GM21786 (cell line): ENCODE data around the gene MCOLN2.
"Not testable (repeated sequence)": the region's sequence is repeated elsewhere in the genome, so short reads cannot be mapped to it uniquely, and the experiment has no call there.

ENCODE experiments used
- ATAC-seq: cut with Tn5 transposase; IDR thresholded peaks from one replicate; pipeline ENCODE4 v1.9.1; 2021; ENCODE audit not compliant: unreplicated experiment

The MCOLN2 gene

DNA sequence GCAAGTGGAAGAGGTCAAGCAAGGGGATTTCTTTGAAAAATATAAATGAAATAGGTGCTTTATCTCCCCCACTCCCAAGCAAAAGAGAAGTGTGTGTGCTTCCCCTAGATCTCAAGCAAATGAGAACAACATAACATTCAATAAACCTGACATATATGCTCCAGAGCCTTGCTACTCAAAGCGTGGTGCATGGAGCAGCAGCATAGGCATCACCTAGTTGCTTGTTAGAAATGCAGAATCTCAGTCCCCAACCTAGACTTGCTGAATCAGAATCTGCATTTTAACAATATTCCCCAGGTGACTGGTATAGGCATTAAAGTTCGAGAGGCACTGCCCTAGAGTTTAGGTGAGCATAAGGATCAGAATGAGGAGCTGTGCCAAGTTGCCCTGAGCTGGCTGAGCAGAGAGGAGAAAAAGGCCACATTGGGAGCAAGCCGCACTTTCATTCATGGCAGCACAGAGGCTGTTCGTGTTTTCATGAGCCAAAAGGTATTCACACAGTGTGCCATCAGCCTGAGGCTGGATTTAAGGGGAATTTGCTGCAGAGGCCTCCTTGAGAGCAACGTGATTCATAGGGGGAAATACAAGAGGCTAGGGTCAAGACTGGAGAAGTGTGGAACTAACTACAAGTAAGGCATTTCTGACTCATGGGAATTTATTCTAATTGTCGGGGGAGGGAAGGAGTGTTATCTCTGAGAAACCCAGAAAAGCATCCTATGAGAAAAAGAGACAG is 89.7 kb downstream of the MCOLN2 start:
- ATAC-seq = no peak

GRCh38 chr1:84902727-84903126 is 94.2 kb downstream of the MCOLN2 start:
- not testable (repeated sequence) for ATAC-seq

GRCh38 chr1:84899969-84900368 is 96.9 kb downstream of the MCOLN2 start:
- no peak for ATAC-seq

DNA sequence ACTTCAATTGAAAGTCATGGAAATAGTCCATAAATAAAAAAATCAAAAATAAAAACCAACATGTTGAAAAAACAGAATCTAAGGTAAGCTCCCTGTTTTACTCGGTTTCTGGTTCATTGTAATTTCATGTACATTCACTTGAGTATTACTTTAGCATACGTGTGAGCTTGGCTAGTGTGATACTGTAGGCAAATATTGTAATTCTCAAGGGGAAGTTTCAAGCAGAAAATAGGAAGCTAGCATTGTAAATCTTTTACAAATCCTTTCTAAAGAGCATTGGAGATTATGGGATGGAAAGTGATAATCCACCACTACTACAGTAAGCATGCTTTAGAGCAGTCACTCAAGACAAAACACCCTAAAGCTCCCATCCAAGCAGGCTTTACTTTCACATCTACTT is 100.6 kb downstream of the MCOLN2 start:
- ATAC-seq = no peak

DNA sequence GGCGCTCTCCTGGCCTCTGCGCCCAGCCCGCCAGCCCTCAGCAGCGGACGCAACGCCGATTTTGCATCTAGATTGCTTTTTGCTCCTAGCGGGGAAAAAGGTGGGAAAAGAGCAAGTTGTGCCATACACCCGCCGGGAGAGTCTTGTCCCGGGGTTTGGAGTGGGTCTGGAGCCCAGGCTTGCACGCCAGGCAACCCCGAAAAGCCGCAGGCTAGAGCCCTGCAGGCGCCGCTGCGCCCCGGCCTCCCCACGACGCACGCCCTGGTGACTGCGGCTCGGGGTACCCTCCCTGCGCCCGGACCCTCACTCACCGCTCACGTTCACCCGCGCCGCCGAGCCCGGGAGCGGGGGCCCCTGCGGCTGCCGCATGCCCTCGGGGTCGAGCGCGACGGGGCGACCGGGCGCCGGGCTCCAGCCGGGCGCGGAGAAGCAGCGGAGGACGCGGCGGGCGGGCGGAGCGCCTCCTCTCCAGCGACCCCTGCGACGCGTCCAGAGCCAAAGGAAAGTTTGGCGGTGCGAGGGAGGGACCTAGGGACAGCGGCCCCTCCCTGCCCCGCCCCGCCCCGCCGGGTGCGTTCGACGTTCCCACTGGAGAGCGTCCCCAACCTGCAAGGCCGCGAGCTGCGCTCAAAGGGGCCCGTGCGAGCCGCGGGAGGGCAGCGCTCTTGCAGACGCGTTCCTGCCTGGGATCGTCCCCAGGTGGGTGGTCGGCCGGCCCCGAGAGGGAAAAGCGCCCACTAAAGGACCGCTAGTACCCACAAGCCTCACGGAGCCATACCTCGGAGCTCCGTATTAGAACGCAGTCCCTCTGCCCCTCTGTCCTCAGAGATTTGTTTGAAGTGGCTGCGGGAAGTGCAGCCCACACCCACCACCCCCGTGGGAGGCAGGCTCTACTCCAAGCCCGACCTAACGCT is 104.0 kb downstream of the MCOLN2 start, which contains the start of gene LPAR3:
LPAR3 (minus strand) TSS at position 502 of the 914 bp plus-strand sequence. CDS start 27,086 bp downstream, outside the sequence.
- no peak for ATAC-seq

- no peak for ATAC-seq
Measured at GRCh38 chr1:84890566-84890965, 106.3 kb downstream of the MCOLN2 start.

DNA sequence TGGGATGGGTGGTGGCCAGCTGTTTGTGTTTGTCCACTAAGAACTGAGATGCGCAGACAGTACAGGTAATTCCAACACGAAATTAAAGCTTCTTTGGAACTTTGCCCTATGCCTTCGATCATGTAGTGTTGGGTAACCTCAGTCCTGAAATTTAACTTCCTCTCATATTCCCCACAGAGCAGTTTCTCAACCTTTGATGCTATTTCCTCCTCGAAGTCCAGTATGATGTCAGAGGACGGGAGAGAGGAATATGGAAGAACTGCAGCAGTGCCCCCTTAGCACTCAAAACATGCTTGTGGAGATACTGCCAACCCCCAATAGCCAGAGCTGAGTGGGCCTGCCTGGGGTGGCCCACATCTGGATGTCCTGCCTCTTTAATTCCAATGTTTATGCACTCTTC is 107.5 kb downstream of the MCOLN2 start:
- ATAC-seq = no peak

- no peak for ATAC-seq
Measured at GRCh38 chr1:84888753-84889152, 108.2 kb downstream of the MCOLN2 start.

DNA sequence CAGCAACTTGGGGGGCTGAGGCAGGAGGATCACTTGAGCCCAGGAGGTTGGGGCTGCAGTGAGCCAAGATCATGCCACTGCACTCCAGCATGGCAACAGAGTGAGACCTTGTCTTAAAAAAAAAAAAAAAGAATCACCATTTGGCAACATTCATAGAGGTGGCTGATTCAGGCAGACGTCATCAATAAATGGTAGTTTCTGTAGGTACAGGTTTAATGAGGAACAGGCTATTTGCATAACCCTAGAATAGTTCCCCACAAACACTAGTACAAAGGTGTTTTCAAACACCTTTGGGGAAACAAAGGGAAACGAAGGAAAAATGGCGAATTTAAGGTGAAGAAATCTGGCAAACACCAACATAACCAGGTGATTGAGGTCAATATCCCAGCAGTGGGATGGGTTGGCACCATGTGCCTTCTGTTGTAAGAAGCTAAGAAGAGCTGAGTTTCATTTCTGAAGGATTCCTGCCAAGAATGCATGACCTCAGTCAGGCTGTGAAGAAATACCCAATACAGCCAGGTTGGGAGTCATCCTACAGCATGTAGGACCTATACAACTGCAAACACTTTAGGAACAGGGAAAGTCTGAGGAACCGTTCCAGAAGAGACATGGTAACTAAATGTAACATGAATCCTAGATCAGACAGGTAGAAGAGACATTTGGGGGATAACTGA is 109.5 kb downstream of the MCOLN2 start:
- no peak for ATAC-seq

DNA sequence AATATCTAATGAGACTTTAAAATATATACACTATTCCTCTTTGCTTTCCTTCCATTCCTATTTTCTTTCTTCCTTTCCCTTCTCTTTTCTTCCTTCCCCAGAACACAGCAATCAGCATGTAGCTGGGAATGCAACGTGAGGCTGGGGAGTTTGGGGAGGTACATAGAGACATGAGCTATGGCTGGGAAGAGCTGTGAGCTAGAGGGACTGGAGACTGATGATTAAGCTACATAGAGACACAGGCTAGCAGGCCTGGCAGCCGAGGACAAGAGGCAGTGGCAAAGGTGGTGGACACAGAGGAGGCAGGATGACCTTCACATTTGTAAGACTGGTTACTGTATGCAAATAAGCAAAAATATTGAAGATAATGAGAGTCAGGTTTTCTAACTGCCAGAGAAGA is 111.4 kb downstream of the MCOLN2 start:
- no peak for ATAC-seq

GRCh38 chr1:84884671-84885389 is 112.1 kb downstream of the MCOLN2 start:
- no peak for ATAC-seq

- ATAC-seq = no peak
Measured at GRCh38 chr1:84883286-84883685, 113.6 kb downstream of the MCOLN2 start.

DNA sequence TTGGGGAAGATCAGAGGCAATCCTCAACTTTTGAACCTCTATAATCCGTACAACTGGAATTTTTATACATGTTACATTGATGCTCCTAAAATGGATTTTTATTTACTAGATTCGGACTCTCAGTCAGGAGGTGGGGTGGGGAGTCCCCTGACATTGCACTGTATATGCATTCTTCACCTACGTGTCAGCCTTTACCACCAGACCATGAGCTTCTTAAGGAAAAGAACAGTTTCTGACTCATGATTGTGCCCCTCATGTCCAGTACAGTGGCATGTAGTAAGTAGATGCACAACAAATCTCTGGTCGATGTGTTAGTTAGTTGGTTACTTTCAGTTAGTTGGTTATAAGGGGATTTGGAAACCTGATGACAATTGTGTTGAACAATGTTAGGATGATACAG is 119.3 kb downstream of the MCOLN2 start:
- no peak for ATAC-seq

DNA sequence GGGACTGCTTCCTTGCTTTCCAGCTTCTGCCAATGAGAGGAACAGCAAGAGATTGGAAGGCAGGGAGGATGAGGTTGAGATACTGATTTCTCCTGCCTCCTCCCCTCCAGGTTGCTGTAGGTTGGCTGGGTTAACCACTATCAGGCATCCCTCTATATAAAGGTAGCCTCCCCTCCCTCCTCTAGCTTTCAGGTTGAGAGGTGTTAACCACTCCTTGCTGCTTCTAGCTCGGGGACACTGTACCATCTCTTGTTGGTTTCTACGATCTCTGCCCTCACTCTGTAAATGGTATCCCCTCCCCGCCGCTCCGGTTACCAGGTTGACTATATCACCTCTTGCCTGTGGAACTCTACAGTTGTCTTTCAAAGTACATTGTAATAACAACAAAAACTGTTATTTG is 120.6 kb downstream of the MCOLN2 start:
- no peak for ATAC-seq
